Endothelial cell of umbilical vein (primary cell): ENCODE results near the gene AS3MT. TPM values are rescaled to one million over a fixed set of nuclear protein-coding genes. Genes with fewer than 3 reads are reported as not detected.

Experiments used
- BruUV-seq: library from RNA; stranded (reverse); fragments of 400-500 nt; replicated peaks from 2 replicates; lab custom pipeline; 2021; lab: Mats Ljungman, UMichigan
- CTCF ChIA-PET: fragments of 300-600, 350-600 bp; sonication (Branson Sonifier 250); formaldehyde crosslinking; loops from one replicate; lab custom pipeline; 2021; ENCODE audit warnings: antibody characterized with exemption, inconsistent platforms; lab: Charles Lee
- POLR2A ChIA-PET: fragments of 300-600, 350-600 bp; sonication (Branson Sonifier 250); formaldehyde crosslinking; loops from one replicate; lab custom pipeline; 2021; ENCODE audit warnings: antibody characterized with exemption, inconsistent platforms; lab: Charles Lee
- DNase-seq: peaks from one replicate; pipeline ENCODE4 v3.0.0-alpha.2; 2011; ENCODE audit warnings: low read depth, low spot score
- FAIRE-seq: peaks from 2 replicates; lab custom pipeline; 2011; peaks lifted over from hg19 to GRCh38; lab: Jason Lieb, UNC
- H2AFZ ChIP-seq: 2 replicates; pipeline ENCODE4 v1.6.0; 2012; ENCODE audit warnings: low read depth, low read length, control low read depth, inconsistent platforms
- H3K27ac ChIP-seq: 2 replicates; pipeline ENCODE4 v1.5.1; 2011; ENCODE audit warnings: low read depth, mild to moderate bottlenecking, control low read depth, low read length, moderate library complexity; ENCODE audit not compliant: insufficient read depth
- H3K27me3 ChIP-seq, 2 experiments: 2 replicates each; pipeline versions ENCODE4 v1.6.0 to v1.6.1; 2011; ENCODE audit warnings: low read length in 2 of 2, mixed read lengths in 1 of 2; ENCODE audit not compliant: control insufficient read depth in 2 of 2, insufficient read depth in 2 of 2
- H3K36me3 ChIP-seq, 2 experiments: 2 replicates in 1 of 2; 3 replicates in 1 of 2; pipeline ENCODE4 v1.5.1; 2011; ENCODE audit warnings: low read length in 2 of 2, mild to moderate bottlenecking in 1 of 2, moderate library complexity in 1 of 2; ENCODE audit not compliant: control insufficient read depth in 2 of 2, insufficient read depth in 2 of 2; ENCODE audit errors: extremely low read depth in 1 of 2
- H3K4me1 ChIP-seq: 3 replicates; pipeline ENCODE4 v1.5.1; 2011; ENCODE audit warnings: mild to moderate bottlenecking, low read length; ENCODE audit not compliant: control insufficient read depth, insufficient read depth; ENCODE audit errors: extremely low read depth
- H3K4me2 ChIP-seq: 2 replicates; pipeline ENCODE4 v1.6.1; 2011; ENCODE audit warnings: low read length, control low read depth, mixed read lengths; ENCODE audit not compliant: insufficient read depth
- H3K4me3 ChIP-seq, 3 experiments: fragments of 200-600 bp in 1 of 3; sonication (generic), shearing (Covaris generic) in 1 of 3; replicated peaks in 1 of 3; 2 replicates each; pipeline ENCODE4 v1.5.1; 2011 to 2016; ENCODE audit warnings: control low read depth in 3 of 3, low read length in 3 of 3, mild to moderate bottlenecking in 2 of 3, inconsistent platforms in 1 of 3, low read depth in 1 of 3, moderate library complexity in 1 of 3; ENCODE audit not compliant: insufficient read depth in 1 of 3
- H3K79me2 ChIP-seq: 2 replicates; pipeline ENCODE4 v1.6.0; 2012; ENCODE audit warnings: low read length, inconsistent platforms; ENCODE audit not compliant: control insufficient read depth, insufficient read depth
- H3K9ac ChIP-seq: replicated peaks from 2 replicates; pipeline ENCODE3; 2011; ENCODE audit warnings: low read length, control low read depth; ENCODE audit not compliant: insufficient read depth; ENCODE audit errors: extremely low read depth
- H3K9me1 ChIP-seq: replicated peaks from 3 replicates; pipeline ENCODE4 v1.6.0; 2011; ENCODE audit warnings: mild to moderate bottlenecking, low read length; ENCODE audit not compliant: control insufficient read depth, insufficient read depth; ENCODE audit errors: extremely low read depth
- H3K9me3 ChIP-seq: replicated peaks from 2 replicates; pipeline ENCODE4 v1.5.1; 2012; ENCODE audit warnings: low read length, inconsistent platforms; ENCODE audit not compliant: control insufficient read depth, insufficient read depth
- H4K20me1 ChIP-seq: replicated peaks from 2 replicates; pipeline ENCODE3; 2011; ENCODE audit warnings: mild to moderate bottlenecking, low read length; ENCODE audit not compliant: control insufficient read depth, insufficient read depth; ENCODE audit errors: extremely low read depth
- CTCF ChIP-seq, 2 donors: IDR thresholded peaks; 1 replicate in 1 of 2; 2 replicates in 1 of 2; pipeline ENCODE4 v1.5.1; 2011; ENCODE audit warnings: low read length in 2 of 2, mild to moderate bottlenecking in 2 of 2, moderate library complexity in 2 of 2, control low read depth in 1 of 2, inconsistent platforms in 1 of 2, low read depth in 1 of 2; ENCODE audit not compliant: insufficient read depth in 1 of 2; ENCODE audit errors: extremely low read depth in 1 of 2
- EZH2 ChIP-seq: IDR thresholded peaks from 2 replicates; pipeline ENCODE4 v1.6.1; 2012; ENCODE audit warnings: borderline replicate concordance, low read depth, mild to moderate bottlenecking, moderate library complexity, low read length, inconsistent platforms; ENCODE audit not compliant: severe bottlenecking
- FOS ChIP-seq: IDR thresholded peaks from 2 replicates; pipeline ENCODE4 v1.6.1; 2011; ENCODE audit warnings: mild to moderate bottlenecking, low read length, moderate library complexity, borderline replicate concordance; ENCODE audit not compliant: insufficient read depth
- GATA2 ChIP-seq: IDR thresholded peaks from 2 replicates; pipeline ENCODE4 v1.7.0; 2011; ENCODE audit warnings: low read depth, mild to moderate bottlenecking, moderate library complexity, mixed read lengths, low read length; ENCODE audit not compliant: insufficient read length, insufficient read depth
- JUN ChIP-seq: IDR thresholded peaks from 2 replicates; pipeline ENCODE4 v1.6.1; 2011; ENCODE audit warnings: borderline replicate concordance, low read depth; ENCODE audit not compliant: insufficient read length, insufficient read depth
- MAX ChIP-seq: IDR thresholded peaks from 2 replicates; pipeline ENCODE4 v1.6.1; 2011; ENCODE audit not compliant: insufficient read depth, insufficient read length
- MYC ChIP-seq: IDR thresholded peaks from one replicate; pipeline ENCODE4 v1.6.1; 2011; ENCODE audit warnings: mild to moderate bottlenecking, low read depth, low read length
- POLR2A ChIP-seq: IDR thresholded peaks from 2 replicates; pipeline ENCODE4 v1.6.1; 2012; ENCODE audit warnings: low read depth, mild to moderate bottlenecking, control low read depth, low read length
- POLR2AphosphoS5 ChIP-seq: IDR thresholded peaks from 2 replicates; pipeline ENCODE4 v1.6.1; 2012; ENCODE audit warnings: low read depth, mild to moderate bottlenecking, control low read depth, low read length, moderate library complexity; ENCODE audit not compliant: insufficient read depth
- dilution Hi-C: fragments of 300-500 bp; cut with MboI; formaldehyde crosslinking; loops from one replicate; pipeline ENCODE4 v1.15.0; 2019; ENCODE audit warnings: low sequenced_read_pairs; ENCODE audit not compliant: extremely low pct_ligation_motif_present
- intact Hi-C: fragments of 100-400 bp; cut with micrococcal nuclease; formaldehyde crosslinking; loops from one replicate; pipeline ENCODE4 v1.10.0; 2022
- polyA plus RNA-seq, 4 experiments: library from polyadenylated mRNA; depleted of rRNA in 3 of 4; stranded (reverse) in 3 of 4; unstranded in 1 of 4; fragments of >200 nt; gene quantifications; 2 replicates each; pipeline versions ENCODE4 v1.2.1 to v1.2.3, GENCODE V29; 2011 to 2012; ENCODE audit warnings: missing spikeins in 1 of 4
- total RNA-seq: library from RNA; stranded (reverse); gene quantifications from 2 replicates; pipeline ENCODE4 v1.2.3, GENCODE V29; 2021

AS3MT gene
- total and polyA plus RNA-seq, 2 donors (not counting 3 experiments of a cell fraction or from before 2014, with no cell fraction given) = 1.0 TPM; not detected in 1

GRCh38 chr10:102935939-102936605, 66.8 kb downstream of the AS3MT start:
- dilution Hi-C loops = no loop called here
- POLR2A ChIA-PET = no interaction called here

More at GRCh38 chr10:102935939-102936605, 66.8 kb downstream of the AS3MT start:
- Histone ChIP-seq H3K79me2 (no peaks in the 10 kb centered on the region), H3K4me2 (no peak overlapping the region), H3K4me1 (no peaks in the 10 kb centered on the region), H2AFZ (no peak overlapping the region), H3K4me3 (no peak overlapping the region), H3K9me1 (no peaks in the 10 kb centered on the region), H3K27me3 (no peaks in the 10 kb centered on the region), H3K9ac (no peak overlapping the region), H4K20me1 (no peaks in the 10 kb centered on the region), H3K9me3 (no peaks in the 10 kb centered on the region), H3K27ac (no peak overlapping the region), H3K36me3 (no peaks in the 10 kb centered on the region)
- CTCF ChIA-PET = no interaction called here
- intact Hi-C loops = no loop called here
- DNase-seq (no peak), FAIRE-seq (no peak)
- no peak for TF ChIP-seq MYC
- TF ChIP-seq MAX = no peak
- TF ChIP-seq POLR2A = no peak
- TF ChIP-seq POLR2AphosphoS5 = no peak
- no peak for TF ChIP-seq EZH2
- no peak for TF ChIP-seq CTCF (IDR thresholded peaks at IDR 0.05; ENCODE audit: extremely low read depth in 1 of 2, insufficient read depth in 1 of 2, low read depth in 1 of 2, low read length in 2 of 2)
- no peak for TF ChIP-seq JUN
- TF ChIP-seq FOS = no peak
- TF ChIP-seq GATA2 = no peak
- BruUV-seq = no TSS peak
